Mesenchymal stem cell (in vitro differentiated cells and primary cell): ENCODE data around the gene TOR2A.

ENCODE experiments used
- DNase-seq: peaks from one replicate; pipeline ENCODE4 v3.0.0-alpha.2; 2013
- H2AFZ ChIP-seq: one replicate; pipeline ENCODE4 v1.6.1; 2013; ENCODE audit warnings: low read depth, mild to moderate bottlenecking, control low read depth, inconsistent platforms, low read length, moderate library complexity
- H2AK5ac ChIP-seq: 2 replicates; pipeline ENCODE4 v1.6.1; 2013; ENCODE audit warnings: low read length, moderate library complexity, mild to moderate bottlenecking, inconsistent platforms; ENCODE audit not compliant: severe bottlenecking
- H2BK120ac ChIP-seq: one replicate; pipeline ENCODE4 v1.6.1; 2013; ENCODE audit warnings: low read depth, mild to moderate bottlenecking, inconsistent platforms, low read length, moderate library complexity
- H2BK12ac ChIP-seq, 2 experiments: one replicate each; pipeline ENCODE4 v1.6.1; 2013; ENCODE audit warnings: inconsistent platforms in 2 of 2, low read length in 2 of 2, mild to moderate bottlenecking in 2 of 2, moderate library complexity in 2 of 2, control low read depth in 1 of 2
- H2BK15ac ChIP-seq: one replicate; pipeline ENCODE4 v1.6.1; 2013; ENCODE audit warnings: mild to moderate bottlenecking, low read depth, inconsistent platforms; ENCODE audit not compliant: poor library complexity, severe bottlenecking
- H2BK5ac ChIP-seq: 2 replicates; pipeline ENCODE4 v1.6.1; 2013; ENCODE audit warnings: low read depth, mild to moderate bottlenecking, low read length, control low read depth, inconsistent platforms; ENCODE audit not compliant: poor library complexity, severe bottlenecking
- H3K14ac ChIP-seq, 2 experiments: one replicate each; pipeline ENCODE4 v1.6.1; 2013; ENCODE audit warnings: inconsistent platforms in 2 of 2, low read length in 2 of 2, control low read depth in 1 of 2, mild to moderate bottlenecking in 1 of 2, moderate library complexity in 1 of 2
- H3K18ac ChIP-seq, 2 experiments: one replicate each; pipeline ENCODE4 v1.6.1; 2013; ENCODE audit warnings: inconsistent platforms in 2 of 2, low read length in 2 of 2, control low read depth in 1 of 2, low read depth in 1 of 2, mild to moderate bottlenecking in 1 of 2
- H3K23ac ChIP-seq, 2 experiments: one replicate each; pipeline ENCODE4 v1.6.1; 2013; ENCODE audit warnings: inconsistent platforms in 2 of 2, low read length in 2 of 2, mild to moderate bottlenecking in 2 of 2, moderate library complexity in 2 of 2, control low read depth in 1 of 2
- H3K27ac ChIP-seq: 2 replicates; pipeline ENCODE4 v1.5.1; 2013; ENCODE audit warnings: mild to moderate bottlenecking, moderate library complexity, low read length, control low read depth, inconsistent platforms; ENCODE audit not compliant: poor library complexity, severe bottlenecking
- H3K27me3 ChIP-seq, 2 experiments: 2 replicates each; pipeline versions ENCODE4 v1.6.1 to v1.7.0; 2013; ENCODE audit warnings: low read length in 2 of 2, mild to moderate bottlenecking in 2 of 2, moderate library complexity in 2 of 2, control low read depth in 1 of 2, inconsistent platforms in 1 of 2; ENCODE audit not compliant: control insufficient read depth in 1 of 2, insufficient read depth in 1 of 2
- H3K36me3 ChIP-seq, 2 experiments: 2 replicates each; pipeline versions ENCODE4 v1.6.1 to v1.7.0; 2013; ENCODE audit warnings: low read length in 2 of 2, control low read depth in 1 of 2, inconsistent platforms in 1 of 2, low read depth in 1 of 2, mild to moderate bottlenecking in 1 of 2; ENCODE audit not compliant: insufficient read depth in 2 of 2, control insufficient read depth in 1 of 2
- H3K4ac ChIP-seq, 2 experiments: one replicate each; pipeline ENCODE4 v1.6.1; 2013; ENCODE audit warnings: inconsistent platforms in 2 of 2, low read length in 2 of 2, mild to moderate bottlenecking in 2 of 2, moderate library complexity in 2 of 2, control low read depth in 1 of 2, low read depth in 1 of 2
- H3K4me1 ChIP-seq: 2 replicates; pipeline ENCODE4 v1.6.1; 2013; ENCODE audit warnings: low read depth, low read length, control low read depth; ENCODE audit not compliant: control insufficient read depth, insufficient read depth
- H3K4me2 ChIP-seq: 2 replicates; pipeline ENCODE4 v1.6.1; 2013; ENCODE audit warnings: low read length, mild to moderate bottlenecking, inconsistent platforms; ENCODE audit not compliant: poor library complexity, severe bottlenecking
- H3K4me3 ChIP-seq, 2 experiments: 2 replicates each; pipeline versions ENCODE4 v1.5.1 to v1.7.0; 2013; ENCODE audit warnings: low read length in 2 of 2, mild to moderate bottlenecking in 2 of 2, control low read depth in 1 of 2, low read depth in 1 of 2; ENCODE audit not compliant: insufficient read depth in 1 of 2
- H3K79me1 ChIP-seq: replicated peaks from 2 replicates; pipeline ENCODE4 v1.6.1; 2013; ENCODE audit warnings: mild to moderate bottlenecking, control low read depth, low read length, inconsistent platforms; ENCODE audit not compliant: poor library complexity, severe bottlenecking
- H3K9ac ChIP-seq: 2 replicates; pipeline ENCODE4 v1.7.0; 2013; ENCODE audit warnings: mild to moderate bottlenecking, low read length, moderate library complexity
- H3K9me3 ChIP-seq: 2 replicates; pipeline ENCODE4 v1.7.0; 2013; ENCODE audit warnings: mild to moderate bottlenecking, low read length; ENCODE audit not compliant: control insufficient read depth
- H4K8ac ChIP-seq: one replicate; pipeline ENCODE4 v1.6.1; 2013; ENCODE audit warnings: inconsistent platforms, mild to moderate bottlenecking, low read length, moderate library complexity
- H4K91ac ChIP-seq: one replicate; pipeline ENCODE4 v1.6.1; 2013; ENCODE audit warnings: mild to moderate bottlenecking, low read length, inconsistent platforms
- WGBS: methylation state at CpG from one replicate; pipeline ENCODE4 v1.1.7; 2013; ENCODE audit warnings: mixed read lengths; 5-methylcytosine and 5-hydroxymethylcytosine counted together

Gene TOR2A

GRCh38 chr9:127741831-127742434 is 6.8 kb upstream of the TOR2A start:
- Histone ChIP-seq H3K79me1 (no peaks in the 10 kb centered on the region), H3K9ac (peak overlapping the region; percentile 53), H3K9me3 (no peaks in the 10 kb centered on the region), H3K27me3 (peaks cover 1 to 11% of the 10 kb centered on the region in 2 experiments), H4K91ac (no peak overlapping the region), H2BK120ac (no peak overlapping the region), H3K18ac (no peak overlapping the region), H4K8ac (no peak overlapping the region), H3K27ac (no peak overlapping the region), H3K36me3 (no peaks in the 10 kb centered on the region), H2BK12ac (peak overlapping the region in 1 of 2 experiments; percentile 59), H2BK15ac (no peak overlapping the region), H3K14ac (no peak overlapping the region), H3K4ac (no peak overlapping the region), H2AK5ac (no peak overlapping the region), H3K4me3 (peak overlapping the region in 1 of 2 experiments; percentile 74), H3K4me1 (peaks cover 2% of the 10 kb centered on the region), H3K23ac (no peak overlapping the region), H2AFZ (peak overlapping the region; percentile 73), H2BK5ac (no peak overlapping the region), H3K4me2 (no peak overlapping the region)
- DNase-seq = peak; percentile 81
- WGBS = 22% methylated on average over 37 of the region's 38 CpGs

DNA sequence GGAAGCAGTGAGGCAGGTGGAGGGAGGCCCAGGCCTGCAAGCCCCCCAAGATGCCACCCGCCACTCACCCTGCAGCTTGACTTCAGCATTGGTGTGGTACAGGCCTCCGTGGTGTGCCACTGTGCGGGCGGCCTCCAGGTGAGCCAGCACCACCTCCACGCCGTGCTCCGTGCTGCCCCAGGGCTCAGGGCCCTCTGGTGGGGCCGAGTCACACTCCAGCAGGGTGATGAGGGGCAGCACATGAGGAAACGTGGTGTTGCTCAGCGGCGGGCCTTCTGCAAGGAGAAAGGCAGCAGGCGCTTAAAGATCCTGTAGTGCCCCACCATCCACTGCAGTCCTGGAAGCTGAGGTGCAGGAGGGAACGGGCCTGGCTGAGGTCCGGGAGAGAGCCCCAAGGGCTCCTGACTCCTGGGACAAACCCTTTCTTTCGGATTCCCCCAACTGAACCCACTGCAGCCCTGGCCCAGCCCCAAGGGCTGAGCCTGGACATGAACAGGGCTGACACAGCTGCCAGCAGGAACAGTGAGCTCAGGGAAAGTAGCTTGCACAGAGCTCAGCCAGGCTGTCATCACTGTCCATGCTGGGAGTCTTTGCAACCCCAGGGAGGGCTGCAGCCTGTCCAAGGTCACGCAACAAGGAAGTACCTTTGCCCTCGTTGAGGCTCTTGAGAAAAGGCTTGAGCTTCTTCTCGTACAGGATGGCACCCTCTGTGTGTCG is 4.7 kb upstream of the TOR2A start:
- peak overlapping the region in 1 of 2 experiments; percentile 93 for H2BK12ac ChIP-seq
- 85% methylated on average over 19 of the region's 19 CpGs for WGBS

DNA sequence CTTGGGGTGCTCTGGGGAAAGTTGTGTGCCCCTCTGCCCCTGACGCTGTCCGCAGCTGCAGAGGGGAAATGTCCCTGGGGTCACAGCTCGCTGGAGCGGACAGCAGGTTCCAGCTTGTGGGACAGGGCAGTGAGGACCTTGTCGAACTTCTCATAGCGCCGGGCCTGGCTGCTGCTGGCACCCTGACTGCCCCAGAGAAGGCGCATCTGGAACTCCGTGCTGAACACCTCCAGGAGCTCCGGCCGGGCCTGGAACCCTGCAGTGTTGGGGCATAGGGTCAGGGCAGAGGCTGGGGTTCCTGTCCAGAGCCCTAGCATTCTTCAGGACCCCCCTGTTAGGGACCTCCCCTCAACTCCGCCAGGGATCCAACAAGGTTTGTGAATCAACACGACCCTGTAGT is 3.6 kb upstream of the TOR2A start:
- Histone ChIP-seq H3K4me1 (peaks cover 9% of the 10 kb centered on the region), H4K91ac (peak overlapping the region; percentile 36), H3K23ac (no peak overlapping the region), H3K4ac (no peak overlapping the region), H3K14ac (no peak overlapping the region), H4K8ac (no peak overlapping the region), H3K4me3 (no peak overlapping the region), H3K9ac (no peak overlapping the region), H2BK12ac (peak overlapping the region; percentile 18 to 19), H3K4me2 (no peak overlapping the region), H3K27ac (no peak overlapping the region), H2BK120ac (no peak overlapping the region), H3K36me3 (no peaks in the 10 kb centered on the region), H2AFZ (no peak overlapping the region), H3K18ac (no peak overlapping the region), H3K79me1 (peaks cover 6% of the 10 kb centered on the region), H2BK5ac (no peak overlapping the region), H3K9me3 (no peaks in the 10 kb centered on the region), H2AK5ac (no peak overlapping the region), H2BK15ac (no peak overlapping the region), H3K27me3 (peaks cover 0 to 7% of the 10 kb centered on the region in 2 experiments)
- 86% methylated on average over 11 of the region's 13 CpGs for WGBS
- no peak for DNase-seq

More for the DNA sequence above, 4.7 kb upstream of the TOR2A start:
- no peak overlapping the region for H3K27ac ChIP-seq
- peaks cover 0 to 8% of the 10 kb centered on the region in 2 experiments for H3K27me3 ChIP-seq
- H3K4me3 ChIP-seq = no peak overlapping the region
- no peak overlapping the region for H4K91ac ChIP-seq
- no peak overlapping the region for H3K4ac ChIP-seq
- no peak overlapping the region for H3K4me2 ChIP-seq
- H3K79me1 ChIP-seq = no peaks in the 10 kb centered on the region
- H3K4me1 ChIP-seq = peaks cover 2% of the 10 kb centered on the region
- no peak overlapping the region for H3K23ac ChIP-seq
- DNase-seq = peak; percentile 48
- H2BK120ac ChIP-seq = no peak overlapping the region
- H2AFZ ChIP-seq = no peak overlapping the region
- peak overlapping the region; percentile 35 for H4K8ac ChIP-seq
- H3K36me3 ChIP-seq = no peaks in the 10 kb centered on the region
- H3K9ac ChIP-seq = peak overlapping the region; percentile 87
- no peak overlapping the region for H2BK5ac ChIP-seq
- H2BK15ac ChIP-seq = no peak overlapping the region
- H2AK5ac ChIP-seq = no peak overlapping the region
- peak overlapping the region in 1 of 2 experiments; percentile 4 for H3K14ac ChIP-seq
- H3K9me3 ChIP-seq = no peaks in the 10 kb centered on the region
- peak overlapping the region in 1 of 2 experiments; percentile 46 for H3K18ac ChIP-seq

GRCh38 chr9:127735530-127736185 is 564 bp upstream of the TOR2A start:
- WGBS = 56% methylated on average over 10 of the region's 15 CpGs
- H3K18ac ChIP-seq = no peak overlapping the region
- no peak overlapping the region for H3K4ac ChIP-seq
- H2BK12ac ChIP-seq = peak overlapping the region in 1 of 2 experiments; percentile 18
- no peak overlapping the region for H3K14ac ChIP-seq
- H4K91ac ChIP-seq = no peak overlapping the region
- H3K27me3 ChIP-seq = peaks cover 0 to 7% of the 10 kb centered on the region in 2 experiments
- no peak overlapping the region for H2AFZ ChIP-seq
- no peak overlapping the region for H3K27ac ChIP-seq
- peaks cover 9% of the 10 kb centered on the region for H3K79me1 ChIP-seq
- peaks cover 10% of the 10 kb centered on the region for H3K4me1 ChIP-seq
- no peak overlapping the region for H2BK120ac ChIP-seq
- H3K4me2 ChIP-seq = no peak overlapping the region
- peak; percentile 26 for DNase-seq
- H3K23ac ChIP-seq = no peak overlapping the region
- H2BK15ac ChIP-seq = peak overlapping the region; percentile 9
- H2BK5ac ChIP-seq = no peak overlapping the region
- peak overlapping the region; percentile 85 for H3K9ac ChIP-seq
- H4K8ac ChIP-seq = no peak overlapping the region
- no peak overlapping the region for H2AK5ac ChIP-seq
- H3K4me3 ChIP-seq = no peak overlapping the region
- peaks cover 18 to 25% of the 10 kb centered on the region in 2 experiments for H3K36me3 ChIP-seq
- H3K9me3 ChIP-seq = no peaks in the 10 kb centered on the region
